NCI-H1092 (cell line): ENCODE measurements around the gene HLA-DMA.
"Not testable (repeated sequence)": the region's sequence is repeated elsewhere in the genome, so short reads cannot be mapped to it uniquely, and the experiment has no call there.

ENCODE experiments used
- DNase-seq: peaks from one replicate; lab custom pipeline; 2025; lab: John Stamatoyannopoulos, UW

HLA-DMA gene

DNA sequence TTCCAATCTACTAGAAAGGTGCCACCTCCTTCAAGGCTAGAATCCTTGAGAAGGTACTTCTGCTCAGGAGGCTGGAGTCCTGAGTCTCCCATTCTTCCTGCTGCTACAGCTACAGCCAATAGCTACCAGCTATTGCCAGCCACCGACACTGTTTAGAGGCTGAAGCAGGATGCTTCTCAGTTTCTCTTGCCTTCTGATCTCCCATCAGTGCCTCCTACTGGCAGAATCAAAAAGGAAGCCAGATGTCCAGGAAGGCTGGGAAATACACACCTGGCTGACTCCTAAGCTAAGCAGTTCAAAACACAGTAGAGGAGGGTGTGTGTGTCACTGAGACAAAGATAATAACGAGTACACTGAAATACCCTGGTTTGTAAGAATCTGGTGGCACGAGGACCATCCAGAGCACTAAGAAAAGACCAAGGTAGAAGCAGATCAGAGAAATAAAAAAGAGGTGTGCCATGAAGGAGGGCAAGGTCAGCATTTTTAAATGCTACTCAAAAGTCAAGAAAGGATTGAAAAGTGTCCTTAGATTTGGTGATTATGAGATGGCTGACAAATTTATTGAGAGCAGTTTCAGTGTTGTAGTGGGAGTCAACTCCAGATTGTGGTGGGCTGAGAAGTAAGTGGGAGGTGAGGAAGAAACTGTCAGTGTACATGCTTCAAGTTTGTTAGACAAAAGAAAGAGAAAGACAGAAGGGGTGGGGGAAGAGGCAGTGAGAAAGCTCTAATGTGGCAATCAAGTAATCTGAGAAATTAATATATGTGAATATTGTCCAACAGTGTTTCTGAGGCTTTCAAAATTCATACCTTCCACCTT lies 2.3 kb upstream of the HLA-DMA start:
- DNase-seq: no peak

DNA sequence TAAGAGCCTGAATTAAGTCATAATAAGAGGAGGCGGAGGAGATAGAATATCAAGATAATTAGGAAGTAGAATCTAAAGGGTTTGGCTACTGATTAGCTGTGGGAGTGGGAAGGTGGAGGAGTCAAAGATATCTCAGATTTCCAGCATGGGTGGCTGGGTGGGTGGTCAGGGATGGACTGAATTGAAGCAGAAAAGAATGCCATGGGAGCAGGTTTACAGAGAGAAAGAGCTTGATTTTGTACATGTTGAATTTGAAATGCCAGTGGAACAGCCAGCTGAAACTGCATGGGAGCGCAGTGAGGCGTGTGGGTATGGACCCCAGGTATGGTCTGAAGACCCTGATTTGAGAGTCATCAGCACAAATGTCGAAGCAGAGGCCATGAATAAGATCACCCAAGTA lies 1.4 kb upstream of the HLA-DMA start:
- no peak for DNase-seq

DNA sequence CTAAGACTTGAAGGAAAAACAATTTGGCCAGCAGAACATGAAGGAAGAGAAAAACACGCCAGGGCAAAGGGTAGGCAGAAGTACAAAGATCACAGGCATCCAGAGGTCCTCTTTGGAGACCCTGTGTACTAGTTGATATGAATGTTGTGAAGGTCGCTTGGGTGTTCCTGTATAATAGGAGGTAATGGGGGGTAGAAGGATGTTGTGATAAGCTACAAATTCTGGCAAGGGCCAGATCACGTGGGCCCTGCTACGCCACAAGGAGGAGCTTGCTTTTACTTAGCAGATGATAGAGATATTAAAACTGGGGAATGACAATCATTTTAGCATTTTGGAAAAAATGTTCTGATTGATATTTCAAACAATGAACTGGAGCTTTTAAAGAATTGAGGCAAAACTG lies 878 bp upstream of the HLA-DMA start:
- DNase-seq: no peak

DNA sequence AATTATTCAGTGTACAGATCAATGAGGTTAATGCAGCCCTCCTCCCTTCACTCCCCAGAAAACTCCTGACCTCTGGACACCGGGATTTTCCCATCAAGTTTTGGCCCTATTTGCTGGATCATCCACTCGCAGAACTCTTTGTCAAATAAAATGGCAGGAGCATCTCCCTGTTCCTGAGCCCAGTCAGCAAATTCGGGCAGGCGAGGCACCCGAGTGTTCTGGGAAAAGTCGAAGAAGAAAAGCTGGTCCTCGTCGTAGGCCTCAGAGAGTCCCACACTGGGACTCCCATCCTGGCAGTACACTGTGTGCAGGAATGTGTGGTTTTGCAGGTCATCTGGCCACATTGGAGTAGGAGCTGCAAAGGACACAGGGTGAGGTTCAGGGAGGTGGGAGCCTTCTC lies 2.4 kb downstream of the HLA-DMA start:
- DNase-seq: no peak

- no peak for DNase-seq
Measured at GRCh38 chr6:32950010-32950409, 2.9 kb downstream of the HLA-DMA start.

- DNase-seq: no peak
Measured at GRCh38 chr6:32949113-32949512, 3.8 kb downstream of the HLA-DMA start.

GRCh38 chr6:32947552-32948465 lies 5.1 kb downstream of the HLA-DMA start:
- DNase-seq: no peak

GRCh38 chr6:32946893-32947292 lies 6.0 kb downstream of the HLA-DMA start:
- DNase-seq: no peak

GRCh38 chr6:32945953-32946352 lies 6.9 kb downstream of the HLA-DMA start:
- no peak for DNase-seq

DNA sequence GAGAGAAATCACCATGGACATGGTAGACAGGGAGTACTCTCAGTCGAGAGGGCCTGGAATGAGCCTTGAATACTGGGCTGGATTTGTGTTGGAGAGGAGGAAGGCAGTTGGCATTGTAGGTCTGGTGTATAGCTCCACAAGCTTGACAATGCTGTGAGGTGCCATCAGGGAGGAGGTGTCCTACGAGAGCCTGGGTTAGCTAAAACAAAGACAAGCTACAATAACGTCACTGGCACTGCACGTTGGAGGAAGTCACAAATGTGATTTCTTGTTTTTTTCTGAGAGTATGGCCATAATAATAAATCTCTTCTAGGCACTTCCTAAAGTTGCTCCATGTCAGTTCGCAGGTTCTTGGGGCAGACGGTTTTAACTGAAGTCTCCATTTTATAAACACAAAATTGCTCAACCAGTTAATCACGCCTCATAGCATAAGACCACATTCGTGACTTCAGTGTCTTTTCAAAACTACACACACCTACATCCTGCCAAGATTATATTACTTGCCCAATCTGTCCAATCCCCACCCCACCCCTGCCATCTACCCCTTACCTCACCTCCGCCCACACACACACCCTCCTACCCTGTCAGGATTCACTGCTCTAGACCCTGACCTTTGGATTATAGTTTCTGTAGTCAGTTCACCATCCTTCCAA lies 7.7 kb downstream of the HLA-DMA start:
- DNase-seq: no peak

- no peak for DNase-seq
Measured at GRCh38 chr6:32943864-32944649, 8.8 kb downstream of the HLA-DMA start.

GRCh38 chr6:32942555-32943123 lies 10.3 kb downstream of the HLA-DMA start:
- DNase-seq: not testable (repeated sequence)

GRCh38 chr6:32941214-32941768 lies 11.6 kb downstream of the HLA-DMA start:
- DNase-seq: no peak

DNA sequence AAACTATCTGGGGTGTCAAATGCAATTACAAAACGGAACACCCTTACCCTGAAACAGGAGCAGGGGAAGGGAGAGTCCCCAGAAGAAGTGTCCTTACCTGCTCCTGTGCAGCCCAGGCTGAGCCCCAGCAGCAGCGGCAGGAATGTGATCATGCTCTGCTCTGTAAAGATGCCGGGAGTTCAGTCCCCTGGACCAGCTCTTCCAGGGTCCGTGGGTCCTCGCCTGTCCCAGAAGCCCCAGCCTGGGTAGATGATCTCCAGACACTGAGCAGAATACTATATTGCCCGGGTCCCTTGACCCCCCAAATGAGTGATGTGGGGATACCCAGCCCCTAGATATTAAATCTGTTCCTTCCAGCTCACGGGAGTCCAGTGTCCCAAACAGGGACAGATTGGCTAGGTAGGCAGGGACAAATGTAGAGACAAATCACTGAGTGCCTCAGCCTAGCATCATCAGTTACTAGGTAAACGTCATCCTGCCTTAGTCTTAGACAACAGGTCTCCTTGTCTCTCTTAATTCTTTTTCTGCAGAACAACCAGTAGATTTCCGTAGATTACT lies 12.2 kb downstream of the HLA-DMA start, which contains the start of gene HLA-DMB:
Gene HLA-DMB, minus strand, starts transcription at position 373 of the 558 bp plus-strand sequence. Its CDS starts 221 bp downstream, at position 152.
- DNase-seq: no peak

DNA sequence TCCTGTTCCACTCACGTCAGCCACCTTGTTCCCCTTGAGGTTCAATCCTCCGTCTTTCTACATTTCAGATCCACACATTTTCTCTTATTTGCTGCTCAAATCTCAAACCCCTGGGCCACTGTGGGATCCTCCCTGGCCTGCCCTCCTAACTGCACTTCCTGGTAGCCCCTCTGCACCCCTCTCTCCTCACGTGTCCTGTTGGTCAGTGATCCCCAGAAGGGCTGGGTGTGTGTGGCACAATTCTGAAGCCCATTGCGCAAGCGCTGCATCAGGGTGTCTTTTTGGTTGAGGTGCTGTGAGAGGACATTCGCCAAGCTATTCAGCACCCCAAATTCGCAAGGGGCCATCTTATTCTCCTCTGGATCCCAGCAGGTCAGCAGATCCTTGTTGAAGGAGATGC lies 14.4 kb downstream of the HLA-DMA start:
- DNase-seq: no peak

GRCh38 chr6:32937230-32937633 lies 15.7 kb downstream of the HLA-DMA start:
- DNase-seq: no peak

DNA sequence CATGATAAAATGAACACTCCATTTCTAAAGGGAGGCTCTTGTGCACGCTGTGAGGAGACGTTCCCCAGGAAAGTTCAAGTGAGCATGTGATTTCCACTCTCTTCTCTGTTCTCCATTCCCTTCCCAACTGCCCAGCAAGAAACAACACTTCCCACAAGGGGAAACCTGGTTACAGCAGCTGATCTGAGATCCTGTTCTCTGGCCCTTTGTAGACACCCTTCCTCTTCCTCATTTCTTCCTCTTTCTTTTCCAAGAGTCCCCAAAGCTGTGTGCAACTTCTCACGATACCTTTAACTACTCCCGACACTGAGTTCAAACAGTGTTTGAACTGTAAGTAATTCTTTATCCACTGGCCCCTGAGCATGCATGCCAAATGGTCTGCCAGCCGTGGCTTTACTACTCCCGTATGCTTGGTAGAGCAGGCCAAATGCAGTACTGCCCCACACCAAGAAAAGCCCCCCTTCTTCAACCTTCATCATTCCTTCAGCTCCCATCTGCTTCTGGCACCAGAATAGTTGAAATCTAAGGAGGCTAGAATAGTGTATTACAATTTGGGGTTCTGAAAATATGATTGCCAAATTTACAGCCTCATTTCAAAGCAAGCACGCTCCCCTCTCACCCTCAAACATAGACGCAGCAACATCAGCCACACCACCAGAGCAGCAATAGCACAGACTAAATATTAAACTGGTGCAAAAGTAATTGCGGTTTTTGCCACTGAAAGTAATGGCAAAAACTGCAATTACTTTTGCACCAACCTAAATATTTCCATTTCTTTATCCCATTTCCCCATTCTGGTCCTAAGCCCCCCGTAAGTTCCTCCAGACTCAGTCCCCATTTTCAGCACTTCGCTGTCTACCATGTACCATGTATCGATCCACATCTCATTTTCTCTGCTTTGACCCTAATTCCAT lies 16.4 kb downstream of the HLA-DMA start:
- DNase-seq: no peak

- no peak for DNase-seq
Measured at GRCh38 chr6:32935551-32936238, 17.2 kb downstream of the HLA-DMA start.

DNA sequence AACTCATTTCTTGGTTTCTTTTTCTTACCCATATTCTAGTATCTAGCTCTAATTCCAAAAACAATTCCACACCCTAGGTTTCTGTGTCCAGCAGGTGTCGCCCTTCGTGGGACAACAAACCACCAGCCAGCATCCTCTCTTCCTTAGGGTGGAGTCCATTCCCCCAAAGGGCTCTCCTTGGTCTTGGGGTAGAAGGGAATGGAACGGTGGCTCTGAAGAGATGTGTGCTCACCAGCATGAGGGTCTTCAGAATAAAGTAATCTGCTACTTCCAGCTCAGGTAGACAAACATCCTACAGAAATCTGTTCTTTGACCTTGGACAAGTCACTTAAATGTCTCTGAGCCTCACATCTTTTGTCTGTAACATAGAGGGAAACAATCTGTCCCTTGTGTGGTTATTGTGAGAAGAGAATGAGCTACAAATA lies 19.2 kb downstream of the HLA-DMA start:
- DNase-seq: no peak
